Measurements from ENCODE around the gene TMSB10. TPM values are rescaled to one million over a fixed set of nuclear protein-coding genes. Genes with fewer than 3 reads are reported as not detected.
"Not testable (repeated sequence)": the region's sequence is repeated elsewhere in the genome, so short reads cannot be mapped to it uniquely, and the experiment has no call there.

Gene TMSB10
- total RNA-seq: 3,268 TPM

DNA sequence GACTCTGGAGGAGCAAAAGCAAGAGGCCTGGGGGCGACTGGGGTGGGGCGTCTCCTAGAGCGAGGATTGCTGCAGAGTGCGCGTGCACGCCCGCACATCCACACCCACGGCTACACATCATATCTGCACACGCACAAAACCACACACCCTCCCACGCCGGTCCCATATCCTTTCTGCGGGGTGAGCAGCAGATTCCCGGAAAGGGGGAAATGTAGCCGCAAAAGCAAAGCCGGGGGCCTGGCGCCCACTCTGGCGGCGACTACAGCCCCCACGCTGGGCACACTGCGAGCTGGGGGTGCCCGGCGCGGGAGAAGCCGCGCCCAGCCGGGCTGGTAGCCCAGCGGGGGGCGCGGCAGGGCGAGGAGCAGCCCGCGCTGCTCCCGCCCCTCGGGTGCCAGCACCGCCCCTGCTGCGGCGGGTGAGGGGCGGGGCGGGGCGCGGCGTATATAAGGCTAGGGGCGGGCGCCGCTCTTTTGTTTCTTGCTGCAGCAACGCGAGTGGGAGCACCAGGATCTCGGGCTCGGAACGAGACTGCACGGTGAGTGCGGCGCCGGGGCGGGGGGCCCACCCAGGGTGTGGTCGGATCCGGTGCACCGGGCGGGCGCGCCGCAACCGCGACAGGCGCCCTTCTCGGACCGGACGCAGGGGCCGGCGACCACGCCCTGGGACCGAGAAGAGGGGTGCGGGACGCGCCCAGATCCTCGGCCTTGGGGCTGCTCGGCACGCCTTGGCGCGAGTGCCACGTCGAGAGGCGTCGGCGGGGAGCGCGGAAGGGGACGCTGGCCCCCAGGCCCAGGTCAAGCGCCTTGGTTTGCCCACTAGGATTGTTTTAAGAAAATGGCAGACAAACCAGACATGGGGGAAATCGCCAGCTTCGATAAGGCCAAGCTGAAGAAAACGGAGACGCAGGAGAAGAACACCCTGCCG, at the start of gene TMSB10:
TSS of gene TMSB10 (plus strand) at position 476 of the 927 bp plus-strand sequence.
- Histone ChIP-seq H3K27me3 (ENCODE audit: insufficient read depth, low read length) (no peaks in the 10 kb centered on the region), H3K4me3 (ENCODE audit: low read length) (peak within 1 kb of the TSS; percentile 96), H3K9me3 (ENCODE audit: low read depth, low read length) (no peaks in the 10 kb centered on the region), H3K4me1 (ENCODE audit: insufficient read depth, low read length) (peaks cover 55% of the 10 kb centered on the region)

DNA sequence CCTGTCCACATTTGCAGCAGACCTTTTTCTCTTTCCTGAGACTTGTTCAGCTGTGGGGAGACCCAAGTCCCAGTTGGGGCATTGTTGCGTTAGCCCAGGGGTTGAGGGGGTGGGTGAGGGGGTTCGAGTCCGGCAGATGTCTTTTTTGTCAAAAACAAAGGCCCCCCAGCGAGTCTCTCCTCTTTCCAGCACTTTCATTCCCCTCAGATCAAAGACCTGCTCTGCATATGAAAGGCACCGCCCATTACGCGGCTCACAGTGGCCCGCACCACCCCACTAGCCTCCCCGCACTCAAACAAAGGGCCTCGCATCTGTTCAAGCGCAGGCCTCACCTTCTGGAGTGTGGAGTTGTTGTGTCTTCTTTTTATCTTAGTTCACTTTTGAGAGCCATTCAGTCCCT, 49.7 kb upstream of the TMSB10 start:
- no peak overlapping the region for H3K4me3 ChIP-seq (ENCODE audit: low read length)
- no peaks in the 10 kb centered on the region for H3K27me3 ChIP-seq (ENCODE audit: insufficient read depth, low read length)
- peaks cover 61% of the 10 kb centered on the region for H3K4me1 ChIP-seq (ENCODE audit: insufficient read depth, low read length)
- peaks cover 7% of the 10 kb centered on the region for H3K9me3 ChIP-seq (ENCODE audit: low read depth, low read length)

DNA sequence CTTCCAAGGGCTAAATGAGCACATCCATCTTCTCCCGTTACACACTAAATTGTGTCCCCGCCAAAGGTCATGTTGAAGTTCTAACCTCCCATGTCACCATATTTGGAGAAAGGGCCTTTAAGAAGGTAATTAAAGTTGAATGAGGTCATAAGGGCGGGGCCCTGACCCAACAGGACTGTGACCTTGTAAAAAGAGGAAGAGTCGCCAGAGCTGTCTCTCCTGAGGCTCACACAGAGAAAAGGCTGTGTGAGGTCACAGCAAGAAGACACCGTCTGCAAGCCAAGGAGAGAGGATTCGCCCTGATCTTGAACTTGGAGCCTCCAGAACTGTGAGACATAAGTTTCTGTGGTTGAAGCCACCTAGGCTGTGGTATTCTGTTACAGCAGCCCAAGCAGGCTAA, 48.7 kb upstream of the TMSB10 start:
- peaks cover 67% of the 10 kb centered on the region for H3K4me1 ChIP-seq (ENCODE audit: insufficient read depth, low read length)
- no peaks in the 10 kb centered on the region for H3K27me3 ChIP-seq (ENCODE audit: insufficient read depth, low read length)
- no peak overlapping the region for H3K4me3 ChIP-seq (ENCODE audit: low read length)
- peaks cover 7% of the 10 kb centered on the region for H3K9me3 ChIP-seq (ENCODE audit: low read depth, low read length)

DNA sequence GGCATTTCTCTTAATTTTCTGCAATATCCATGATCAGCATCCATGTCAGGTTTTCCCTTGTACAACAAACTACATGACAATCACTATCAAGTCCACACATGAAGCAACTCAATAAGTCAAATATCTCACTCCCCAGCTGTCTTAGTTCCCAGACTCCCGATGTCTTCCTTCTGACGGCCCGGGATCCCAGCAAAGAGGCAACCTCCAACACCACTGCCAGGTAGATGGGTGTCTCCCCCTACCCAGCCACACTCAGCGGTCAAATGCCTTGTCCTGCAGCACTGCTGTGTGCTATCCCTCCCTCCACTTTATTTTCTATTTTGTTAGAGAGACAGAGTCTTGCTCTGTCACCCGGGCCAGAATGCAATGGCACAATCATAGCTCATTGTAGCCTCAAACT, 47.9 kb upstream of the TMSB10 start:
- H3K4me1 ChIP-seq (ENCODE audit: insufficient read depth, low read length): peaks cover 64% of the 10 kb centered on the region
- no peaks in the 10 kb centered on the region for H3K27me3 ChIP-seq (ENCODE audit: insufficient read depth, low read length)
- peaks cover 7% of the 10 kb centered on the region for H3K9me3 ChIP-seq (ENCODE audit: low read depth, low read length)
- no peak overlapping the region for H3K4me3 ChIP-seq (ENCODE audit: low read length)

DNA sequence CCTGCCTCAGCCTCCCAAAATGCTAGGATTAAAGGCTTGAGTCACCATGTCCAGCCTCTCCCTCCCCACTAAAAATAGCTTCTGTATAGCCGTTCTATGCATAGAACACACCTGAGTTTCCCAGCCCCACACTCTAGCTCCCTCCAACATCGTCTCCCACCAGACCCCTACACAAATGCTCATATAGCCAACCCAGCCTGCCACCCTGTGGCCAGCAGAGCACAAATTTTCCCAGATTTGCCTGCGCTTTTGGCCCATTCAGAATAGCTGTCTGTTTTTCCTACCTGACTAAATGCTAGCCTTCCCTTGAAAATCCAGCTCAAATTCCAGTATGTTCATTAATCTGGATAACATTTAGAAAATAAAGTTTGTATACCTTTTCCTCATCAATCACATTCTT, 47.3 kb upstream of the TMSB10 start:
- H3K4me1 ChIP-seq (ENCODE audit: insufficient read depth, low read length): peaks cover 69% of the 10 kb centered on the region
- peaks cover 3% of the 10 kb centered on the region for H3K9me3 ChIP-seq (ENCODE audit: low read depth, low read length)
- no peak overlapping the region for H3K4me3 ChIP-seq (ENCODE audit: low read length)
- H3K27me3 ChIP-seq (ENCODE audit: insufficient read depth, low read length): no peaks in the 10 kb centered on the region

DNA sequence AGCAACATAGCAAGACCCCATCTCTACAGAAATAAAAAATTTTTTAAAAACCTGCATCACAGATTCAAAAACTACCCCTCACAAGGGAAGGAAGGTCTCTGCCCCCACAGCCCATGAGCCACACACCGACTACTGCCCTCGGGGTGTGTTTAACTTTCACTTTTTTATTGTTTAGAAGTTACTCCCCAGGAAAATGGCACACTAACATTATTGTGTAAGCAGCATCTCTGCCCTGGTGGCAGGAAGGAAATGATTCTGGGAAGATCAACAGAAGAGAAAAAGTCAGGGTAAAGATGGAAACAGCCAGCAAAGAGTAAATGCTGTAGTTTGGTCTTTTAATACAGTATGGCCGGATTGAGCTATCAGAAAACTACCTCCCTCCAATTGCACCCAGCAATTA, 46.5 kb upstream of the TMSB10 start:
- Histone ChIP-seq H3K27me3 (ENCODE audit: insufficient read depth, low read length) (no peaks in the 10 kb centered on the region), H3K4me1 (ENCODE audit: insufficient read depth, low read length) (peaks cover 71% of the 10 kb centered on the region), H3K9me3 (ENCODE audit: low read depth, low read length) (no peaks in the 10 kb centered on the region), H3K4me3 (ENCODE audit: low read length) (no peak overlapping the region)

DNA sequence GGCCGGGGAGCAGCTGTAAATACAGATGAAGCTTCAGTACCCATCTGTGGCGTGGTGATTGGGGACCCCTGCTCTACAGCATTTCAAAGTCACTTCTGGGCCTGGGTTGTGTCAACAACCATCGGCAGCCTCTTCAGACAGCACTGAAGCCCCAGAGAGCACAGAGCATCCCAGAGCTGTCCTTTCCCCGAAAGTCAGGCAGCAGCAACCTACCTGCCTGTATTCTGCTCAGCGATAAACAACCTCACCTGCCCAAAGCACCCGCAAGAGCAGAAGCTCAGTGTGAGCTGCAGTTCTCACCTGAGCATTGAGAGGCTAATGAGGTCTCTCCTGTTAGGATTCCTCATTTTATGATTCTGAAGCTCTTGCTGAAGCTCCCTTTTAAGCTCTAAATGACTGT, 43.9 kb upstream of the TMSB10 start:
- Histone ChIP-seq H3K4me3 (ENCODE audit: low read length) (no peak overlapping the region), H3K9me3 (ENCODE audit: low read depth, low read length) (no peaks in the 10 kb centered on the region), H3K4me1 (ENCODE audit: insufficient read depth, low read length) (peaks cover 74% of the 10 kb centered on the region), H3K27me3 (ENCODE audit: insufficient read depth, low read length) (no peaks in the 10 kb centered on the region)

DNA sequence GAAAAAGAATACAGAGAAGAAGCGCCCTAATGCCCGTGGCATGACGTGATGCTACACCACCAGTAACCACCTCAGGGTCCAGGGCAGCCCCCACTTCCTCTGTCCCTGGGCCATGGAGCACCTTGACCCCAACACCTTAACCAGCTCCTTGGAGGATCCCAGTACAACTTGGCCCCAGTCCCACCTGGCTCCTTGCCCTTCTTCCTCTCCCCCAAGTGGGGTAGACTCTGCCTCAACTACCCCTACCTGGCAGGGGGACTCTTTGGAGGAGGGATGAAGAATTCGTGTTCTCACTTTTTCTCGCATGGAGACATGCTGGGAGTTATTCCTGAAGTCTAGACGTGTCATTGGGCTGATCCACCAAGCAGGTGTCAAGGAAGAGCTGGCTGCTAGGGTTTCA, 43.5 kb upstream of the TMSB10 start:
- peaks cover 70% of the 10 kb centered on the region for H3K4me1 ChIP-seq (ENCODE audit: insufficient read depth, low read length)

DNA sequence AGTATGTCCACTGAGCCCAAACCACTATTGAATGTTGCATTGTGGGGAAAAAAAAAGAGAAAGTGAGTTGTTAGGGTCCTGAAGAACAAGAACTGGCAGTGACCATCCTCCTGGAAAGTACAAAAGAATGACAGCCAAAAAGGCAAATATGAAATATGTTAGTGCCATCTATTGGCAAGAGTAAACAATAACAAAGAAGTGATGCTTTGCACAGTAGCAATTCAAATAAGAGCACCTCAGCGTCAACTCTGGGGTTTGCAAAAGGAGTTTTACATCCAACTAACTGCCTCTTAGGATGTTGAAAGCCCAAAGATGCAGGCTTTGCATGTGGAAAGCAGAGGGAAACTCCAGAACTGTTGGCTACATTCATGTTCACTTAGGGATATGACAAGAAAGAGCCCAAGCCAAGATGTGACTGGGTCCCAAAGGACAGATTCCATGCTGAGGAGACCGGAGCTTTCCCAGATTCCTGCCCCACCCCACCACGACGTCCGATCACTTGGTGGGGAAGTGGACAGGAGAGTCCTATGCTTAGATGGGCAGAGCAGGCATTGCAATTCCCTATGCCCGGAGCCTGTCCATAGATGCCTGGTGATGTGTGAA, 40.2 kb upstream of the TMSB10 start:
- Histone ChIP-seq H3K9me3 (ENCODE audit: low read depth, low read length) (no peaks in the 10 kb centered on the region), H3K4me1 (ENCODE audit: insufficient read depth, low read length) (peaks cover 40% of the 10 kb centered on the region), H3K27me3 (ENCODE audit: insufficient read depth, low read length) (no peaks in the 10 kb centered on the region), H3K4me3 (ENCODE audit: low read length) (no peak overlapping the region)

More for the DNA sequence above, 43.5 kb upstream of the TMSB10 start:
- no peak overlapping the region for H3K4me3 ChIP-seq (ENCODE audit: low read length)
- H3K9me3 ChIP-seq (ENCODE audit: low read depth, low read length): no peaks in the 10 kb centered on the region
- no peaks in the 10 kb centered on the region for H3K27me3 ChIP-seq (ENCODE audit: insufficient read depth, low read length)

DNA sequence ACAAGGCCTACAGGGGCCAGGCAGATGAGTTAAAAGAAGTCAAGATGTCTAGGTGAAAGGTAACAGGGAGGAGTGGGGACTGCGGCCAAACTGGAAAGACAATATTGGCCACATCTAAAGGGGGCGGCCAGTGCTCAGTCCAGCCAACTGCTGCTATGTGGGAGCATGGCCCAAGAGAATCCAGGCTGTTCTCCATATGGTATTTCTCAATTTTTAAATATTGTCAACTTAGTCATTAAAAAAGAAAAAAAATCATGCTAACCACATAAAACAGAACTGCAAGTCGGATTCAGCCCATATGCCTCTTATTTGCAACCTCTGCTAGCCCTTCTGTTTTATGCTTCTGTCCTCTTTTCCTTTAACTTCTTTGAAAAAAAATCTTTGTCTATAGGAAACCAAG, 39.3 kb upstream of the TMSB10 start:
- Histone ChIP-seq H3K4me1 (ENCODE audit: insufficient read depth, low read length) (peaks cover 34% of the 10 kb centered on the region), H3K27me3 (ENCODE audit: insufficient read depth, low read length) (no peaks in the 10 kb centered on the region), H3K4me3 (ENCODE audit: low read length) (no peak overlapping the region), H3K9me3 (ENCODE audit: low read depth, low read length) (no peaks in the 10 kb centered on the region)

DNA sequence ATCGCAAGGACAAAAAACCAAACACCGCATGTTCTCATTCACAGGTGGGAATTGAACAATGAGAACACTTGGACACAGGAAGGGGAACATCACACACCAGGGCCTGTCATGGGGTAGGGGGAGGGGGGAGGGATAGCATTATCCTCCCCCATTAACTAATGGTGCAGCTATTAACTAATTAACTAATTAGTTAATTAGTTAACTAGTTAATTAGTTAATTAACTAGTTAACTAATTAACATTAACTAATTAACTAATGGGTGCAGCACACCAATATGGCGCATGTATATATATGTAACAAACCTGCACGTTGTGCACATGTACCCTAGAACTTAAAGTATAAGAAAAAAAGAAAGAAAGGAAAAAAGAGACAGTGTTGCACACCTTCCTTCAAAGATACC, 37.1 kb upstream of the TMSB10 start:
- not testable (repeated sequence) for H3K4me3 ChIP-seq (ENCODE audit: low read length); H3K27me3 ChIP-seq (ENCODE audit: insufficient read depth, low read length); H3K9me3 ChIP-seq (ENCODE audit: low read depth, low read length)
- H3K4me1 ChIP-seq (ENCODE audit: insufficient read depth, low read length): peaks cover 26% of the 10 kb centered on the region

DNA sequence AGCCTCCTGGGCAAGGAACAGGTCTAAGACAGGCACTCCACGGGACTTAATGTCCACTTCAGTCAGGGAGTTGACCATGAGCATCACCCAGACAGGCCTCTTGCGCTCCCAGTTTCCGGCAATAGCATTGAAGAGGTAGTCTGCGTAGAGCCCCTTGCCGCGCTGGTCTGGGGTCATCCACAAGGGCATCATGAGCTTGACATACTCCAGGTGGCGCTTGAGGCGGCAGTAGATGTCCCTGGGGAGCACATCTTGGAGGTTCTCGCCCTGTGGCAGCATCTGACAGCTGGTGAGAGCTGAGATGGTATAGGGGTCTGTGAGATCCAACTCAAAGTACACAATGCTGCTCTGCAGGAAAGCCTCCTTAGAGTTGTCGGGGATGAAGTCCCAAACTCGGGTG, 35.1 kb upstream of the TMSB10 start:
- no peak overlapping the region for H3K4me3 ChIP-seq (ENCODE audit: low read length)
- no peaks in the 10 kb centered on the region for H3K27me3 ChIP-seq (ENCODE audit: insufficient read depth, low read length)
- H3K4me1 ChIP-seq (ENCODE audit: insufficient read depth, low read length): peaks cover 21% of the 10 kb centered on the region
- no peaks in the 10 kb centered on the region for H3K9me3 ChIP-seq (ENCODE audit: low read depth, low read length)

DNA sequence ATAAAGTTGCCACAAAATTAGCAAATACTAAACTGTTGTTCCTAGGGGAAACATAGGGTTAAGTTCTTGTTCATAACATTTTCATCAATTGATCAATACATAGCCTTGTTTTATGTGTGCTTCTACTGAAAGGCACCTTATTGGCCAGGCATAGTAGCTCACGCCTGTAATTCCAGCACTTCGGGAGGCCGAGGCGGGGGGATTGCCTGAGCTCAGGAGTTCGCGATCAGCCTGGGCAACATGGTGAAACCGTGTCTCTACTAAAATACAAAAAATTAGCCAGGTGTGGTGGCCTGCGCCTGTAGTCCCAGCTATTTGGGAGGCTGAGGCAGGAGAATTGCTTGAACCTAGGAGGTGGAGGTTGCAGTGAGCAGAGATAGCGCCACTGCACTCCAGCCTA, 32.8 kb upstream of the TMSB10 start:
- H3K4me1 ChIP-seq (ENCODE audit: insufficient read depth, low read length): peaks cover 24% of the 10 kb centered on the region
- not testable (repeated sequence) for H3K9me3 ChIP-seq (ENCODE audit: low read depth, low read length); H3K4me3 ChIP-seq (ENCODE audit: low read length); H3K27me3 ChIP-seq (ENCODE audit: insufficient read depth, low read length)

DNA sequence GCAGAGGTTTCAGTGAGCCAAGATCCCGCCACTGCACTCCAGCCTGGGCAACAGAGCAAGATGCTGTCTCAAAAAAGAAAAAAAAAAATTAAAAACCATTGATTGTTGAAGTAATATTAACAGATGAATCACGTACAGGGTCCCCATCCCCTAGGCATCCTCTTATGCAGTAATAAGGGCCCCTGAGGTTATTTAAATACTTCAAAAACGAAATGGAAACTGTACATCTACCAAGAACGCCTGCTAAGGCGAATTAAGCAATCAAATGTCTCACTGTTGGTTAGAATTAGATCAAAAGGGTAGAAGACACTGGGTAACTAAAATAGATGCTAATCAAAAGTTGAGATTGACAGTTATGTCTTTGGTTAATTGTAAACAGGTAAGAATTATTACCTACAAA, 32.1 kb upstream of the TMSB10 start:
- Histone ChIP-seq H3K9me3 (ENCODE audit: low read depth, low read length) (no peaks in the 10 kb centered on the region), H3K27me3 (ENCODE audit: insufficient read depth, low read length) (peaks cover 2% of the 10 kb centered on the region), H3K4me1 (ENCODE audit: insufficient read depth, low read length) (peaks cover 24% of the 10 kb centered on the region), H3K4me3 (ENCODE audit: low read length) (no peak overlapping the region)

DNA sequence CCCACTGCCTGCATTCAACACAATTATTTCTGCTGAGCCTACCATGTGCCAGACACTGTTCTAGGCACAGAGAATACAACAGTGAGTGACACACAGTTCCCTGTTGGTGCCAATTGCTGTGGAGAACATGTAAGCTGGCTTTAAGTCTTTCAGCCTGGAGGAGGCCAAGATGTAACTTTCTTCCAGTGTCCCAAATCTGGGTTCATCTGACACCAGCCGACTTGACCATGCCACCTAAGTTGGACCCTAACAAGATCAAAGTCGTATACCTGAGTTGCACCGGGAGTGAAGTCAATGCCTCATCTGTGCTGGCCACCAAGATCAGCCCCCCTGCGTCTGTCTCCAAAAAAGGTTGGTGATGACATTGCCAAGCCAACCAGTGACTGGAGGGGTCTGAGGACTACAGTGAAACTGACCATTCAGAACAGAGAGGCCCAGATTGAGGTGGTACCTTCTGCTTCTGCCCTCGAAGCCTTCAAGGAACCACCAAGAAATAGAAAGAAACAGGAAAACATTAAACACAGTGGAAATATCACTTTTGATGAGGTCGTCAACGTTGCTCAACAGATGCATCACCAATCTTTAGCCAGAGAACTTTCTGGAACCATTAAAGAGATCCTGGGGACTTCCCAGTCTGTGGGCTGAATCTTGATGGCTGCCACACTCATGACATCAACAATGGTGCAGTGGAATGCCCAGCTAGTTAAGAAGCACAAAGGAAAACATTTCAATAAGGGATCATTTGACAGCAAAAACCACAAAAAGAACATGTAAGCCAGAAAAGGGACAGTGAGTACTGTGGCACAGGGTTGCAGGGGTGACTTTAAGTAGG, 30.9 kb upstream of the TMSB10 start:
- Histone ChIP-seq H3K27me3 (ENCODE audit: insufficient read depth, low read length) (peaks cover 14% of the 10 kb centered on the region), H3K4me1 (ENCODE audit: insufficient read depth, low read length) (peaks cover 36% of the 10 kb centered on the region), H3K4me3 (ENCODE audit: low read length) (no peak overlapping the region), H3K9me3 (ENCODE audit: low read depth, low read length) (no peaks in the 10 kb centered on the region)
